HG03108 (cell line): ENCODE data around the gene RPS19.

Experiments
- ATAC-seq: cut with Tn5 transposase; IDR thresholded peaks from one replicate; pipeline ENCODE4 v1.9.1; 2021; ENCODE audit warnings: moderate library complexity; ENCODE audit not compliant: unreplicated experiment

The RPS19 gene

GRCh38 chr19:41897181-41897580 is 37.1 kb downstream of the RPS19 start:
- ATAC-seq: no peak

- no peak for ATAC-seq
These were observed 37.8 kb downstream of the RPS19 start for GRCh38 chr19:41897820-41898219.

GRCh38 chr19:41898235-41898634 is 38.2 kb downstream of the RPS19 start:
- no peak for ATAC-seq

GRCh38 chr19:41901707-41902360 is 41.8 kb downstream of the RPS19 start:
- ATAC-seq: no peak

- ATAC-seq: no peak
These were observed 42.5 kb downstream of the RPS19 start for GRCh38 chr19:41902594-41902993.

GRCh38 chr19:41903193-41903953 is 43.3 kb downstream of the RPS19 start:
- no peak for ATAC-seq

GRCh38 chr19:41904118-41904870 is 44.2 kb downstream of the RPS19 start:
- no peak for ATAC-seq

- no peak for ATAC-seq
These were observed 45.4 kb downstream of the RPS19 start for GRCh38 chr19:41905273-41906002.

- ATAC-seq: no peak
These were observed 46.2 kb downstream of the RPS19 start for GRCh38 chr19:41906271-41906670.

GRCh38 chr19:41906916-41907680 is 47.0 kb downstream of the RPS19 start:
- ATAC-seq: no peak

GRCh38 chr19:41907994-41908615 is 48.0 kb downstream of the RPS19 start:
- no peak for ATAC-seq

GRCh38 chr19:41908724-41909464 is 48.8 kb downstream of the RPS19 start:
- ATAC-seq: no peak

- ATAC-seq: no peak
These were observed 49.7 kb downstream of the RPS19 start for GRCh38 chr19:41909706-41910105.

GRCh38 chr19:41910240-41910991 is 50.4 kb downstream of the RPS19 start:
- ATAC-seq: no peak

GRCh38 chr19:41910992-41911888 is 51.2 kb downstream of the RPS19 start:
- ATAC-seq: no peak

- no peak for ATAC-seq
These were observed 52.1 kb downstream of the RPS19 start for GRCh38 chr19:41911889-41912731.
